HepG2 (cell line): ENCODE results near the gene DIP2C. TPM values are rescaled to one million over a fixed set of nuclear protein-coding genes. Genes with fewer than 3 reads are reported as not detected.

Experiments used
- ATAC-seq: fragments of 200-7000 bp; cut with Tn5 transposase; 3 replicates; pipeline ENCODE4 v1.9.1; 2020; ENCODE audit warnings: mild to moderate bottlenecking, moderate library complexity
- BruUV-seq: library from RNA; stranded (reverse); fragments of 400-500 nt; replicated peaks from 2 replicates; lab custom pipeline; 2021; lab: Mats Ljungman, UMichigan
- CTCF ChIA-PET: fragments of 300-600 bp; formaldehyde crosslinking; extraction: SDS; loops from one replicate; lab custom pipeline; 2021; ENCODE audit warnings: low total read pairs, inconsistent platforms, low intra/inter-chr PET ratio; lab: Yijun Ruan, JAX
- POLR2A ChIA-PET: fragments of 350-600 bp; sonication (Branson Sonifier 250); formaldehyde crosslinking; loops from one replicate; lab custom pipeline; 2020; ENCODE audit warnings: antibody characterized with exemption, inconsistent platforms; lab: Yijun Ruan, JAX
- DNase-seq: peaks from one replicate; pipeline ENCODE4 v3.0.0-alpha.2; 2015; ENCODE audit warnings: low spot score
- FAIRE-seq: peaks from 3 replicates; lab custom pipeline; 2011; peaks lifted over from hg19 to GRCh38; lab: Jason Lieb, UNC
- H2AFZ ChIP-seq: one replicate; pipeline ENCODE4 v1.6.1; 2011; ENCODE audit warnings: low read length, inconsistent platforms
- H3K27ac ChIP-seq: fragments of 300-600 bp; 3 replicates; pipeline ENCODE4 v1.8.0; 2011; ENCODE audit warnings: mixed run types, mild to moderate bottlenecking, mixed read lengths, low read length, inconsistent platforms; ENCODE audit not compliant: insufficient read depth; ENCODE audit errors: extremely low read length
- H3K27me3 ChIP-seq, 2 experiments: fragments of 200-600 bp in 1 of 2; 2 replicates in 1 of 2; 3 replicates in 1 of 2; pipeline versions ENCODE4 v1.6.0 to v1.8.0; 2011; ENCODE audit warnings: low read length in 2 of 2, mild to moderate bottlenecking in 2 of 2, moderate library complexity in 2 of 2, inconsistent platforms in 1 of 2; ENCODE audit not compliant: insufficient read depth in 2 of 2, control insufficient read depth in 1 of 2
- H3K36me3 ChIP-seq, 2 experiments: fragments of 200-600 bp in 1 of 2; replicated peaks in 1 of 2; 2 replicates in 1 of 2; 3 replicates in 1 of 2; pipeline versions ENCODE4 v1.5.1 to v1.8.0; 2011; ENCODE audit warnings: low read length in 2 of 2, inconsistent platforms in 1 of 2; ENCODE audit not compliant: insufficient read depth in 2 of 2, control insufficient read depth in 1 of 2
- H3K4me1 ChIP-seq: 2 replicates; pipeline ENCODE4 v1.5.1; 2012; ENCODE audit warnings: low read length, inconsistent platforms; ENCODE audit not compliant: insufficient read depth
- H3K4me2 ChIP-seq: 2 replicates; pipeline ENCODE4 v1.6.0; 2011; ENCODE audit warnings: low read depth, low read length, inconsistent platforms
- H3K4me3 ChIP-seq, 3 experiments: fragments of 200-600 bp in 1 of 3; sonication (generic), shearing (Covaris generic) in 1 of 3; replicated peaks in 1 of 3; 2 replicates each; pipeline ENCODE4 v1.5.1; 2011 to 2016; ENCODE audit warnings: low read length in 3 of 3, inconsistent platforms in 2 of 3, low read depth in 2 of 3, mild to moderate bottlenecking in 2 of 3, control low read depth in 1 of 3, mixed read lengths in 1 of 3; ENCODE audit not compliant: insufficient read depth in 1 of 3
- H3K79me2 ChIP-seq: one replicate; pipeline ENCODE4 v1.6.1; 2011; ENCODE audit warnings: low read length, inconsistent platforms; ENCODE audit not compliant: insufficient read depth
- H3K9ac ChIP-seq: 2 replicates; pipeline ENCODE4 v1.6.0; 2011; ENCODE audit warnings: mild to moderate bottlenecking, low read depth, low read length, inconsistent platforms; ENCODE audit not compliant: insufficient read depth
- H3K9me3 ChIP-seq: 2 replicates; pipeline ENCODE4 v1.5.1; 2012; ENCODE audit warnings: mild to moderate bottlenecking, low read length
- H4K20me1 ChIP-seq: 2 replicates; pipeline ENCODE4 v1.6.0; 2011; ENCODE audit warnings: inconsistent platforms, mild to moderate bottlenecking, low read length, moderate library complexity; ENCODE audit not compliant: insufficient read depth
- BORCS8-MEF2B ChIP-seq: sonication (generic); formaldehyde crosslinking; IDR thresholded peaks from 2 replicates; pipeline ENCODE4 v1.8.0; 2022; ENCODE audit warnings: mild to moderate bottlenecking, missing genetic modification reagents
- CC2D1A ChIP-seq: sonication (generic); formaldehyde crosslinking; IDR thresholded peaks from 2 replicates; pipeline ENCODE4 v1.8.1; 2023; ENCODE audit warnings: mild to moderate bottlenecking, missing genetic modification reagents
- HES4 ChIP-seq: sonication (generic); formaldehyde crosslinking; IDR thresholded peaks from 2 replicates; pipeline ENCODE4 v1.9.0; 2021; ENCODE audit warnings: mild to moderate bottlenecking, missing genetic modification reagents, borderline replicate concordance
- JUN ChIP-seq: sonication (generic); formaldehyde crosslinking; IDR thresholded peaks from 2 replicates; pipeline ENCODE4 v1.4.0; 2020; ENCODE audit warnings: mild to moderate bottlenecking, missing genetic modification reagents
- KDM1A ChIP-seq: IDR thresholded peaks from 2 replicates; pipeline ENCODE4 v1.6.1; 2016; ENCODE audit warnings: missing compliant biosample characterization
- KLF16 ChIP-seq, 2 experiments: sonication (generic) in 1 of 2; formaldehyde crosslinking in 1 of 2; IDR thresholded peaks; 2 replicates each; pipeline versions ENCODE4 v1.6.1 to v1.8.0; 2016 to 2023; ENCODE audit warnings: missing genetic modification reagents in 2 of 2, missing compliant biosample characterization in 1 of 2
- PTBP1 ChIP-seq: fragments of 200-400 bp; formaldehyde crosslinking; IDR thresholded peaks from 2 replicates; pipeline ENCODE4 v1.6.1; 2018; ENCODE audit warnings: low read length, low read depth; ENCODE audit not compliant: poor library complexity, severe bottlenecking
- RAD21 ChIP-seq: fragments of 450-650 bp; formaldehyde crosslinking; IDR thresholded peaks from 2 replicates; pipeline ENCODE4 v1.5.0; 2020; ENCODE audit warnings: mild to moderate bottlenecking
- RFXAP ChIP-seq: sonication (generic); formaldehyde crosslinking; IDR thresholded peaks from 2 replicates; pipeline ENCODE4 v1.4.0; 2020; ENCODE audit warnings: missing genetic modification reagents, borderline replicate concordance
- SIN3A ChIP-seq: IDR thresholded peaks from 2 replicates; pipeline ENCODE4 v1.6.1; 2011; ENCODE audit warnings: low read depth, mild to moderate bottlenecking, control low read depth, low read length, borderline replicate concordance
- TEAD2 ChIP-seq: sonication (generic); formaldehyde crosslinking; IDR thresholded peaks from 2 replicates; pipeline ENCODE4 v1.9.0; 2021; ENCODE audit warnings: missing genetic modification reagents
- ZFP1 ChIP-seq: IDR thresholded peaks from 2 replicates; pipeline ENCODE4 v1.6.1; 2016
- ZNF354B ChIP-seq: sonication (generic); formaldehyde crosslinking; IDR thresholded peaks from 2 replicates; pipeline ENCODE4 v1.8.0; 2022; ENCODE audit warnings: mild to moderate bottlenecking, missing genetic modification reagents
- ZNF614 ChIP-seq: IDR thresholded peaks from 2 replicates; pipeline ENCODE4 v1.6.1; 2018; ENCODE audit warnings: missing biosample characterization, missing genetic modification reagents, inconsistent platforms, borderline replicate concordance
- ZNF749 ChIP-seq: sonication (generic); formaldehyde crosslinking; IDR thresholded peaks from 2 replicates; pipeline ENCODE4 v1.8.0; 2022; ENCODE audit warnings: mild to moderate bottlenecking, missing genetic modification reagents, moderate library complexity, borderline replicate concordance
- ZSCAN21 ChIP-seq: sonication (generic); formaldehyde crosslinking; IDR thresholded peaks from 2 replicates; pipeline ENCODE4 v1.8.0; 2022; ENCODE audit warnings: mild to moderate bottlenecking, missing genetic modification reagents, moderate library complexity, borderline replicate concordance
- WGBS: methylation state at CpG from one replicate; pipeline ENCODE4 v1.1.6; 2017; ENCODE audit warnings: low lambda C conversion rate; 5-methylcytosine and 5-hydroxymethylcytosine counted together
- in situ Hi-C: cut with HindIII; loops from 2 replicates; pipeline ENCODE4 v1.10.0; 2017; ENCODE audit warnings: low pct_unique_long_range_greater_than_20kb; ENCODE audit not compliant: extremely low pct_ligation_motif_present
- intact Hi-C: fragments of 100-400 bp; cut with micrococcal nuclease; formaldehyde crosslinking; loops from one replicate; pipeline ENCODE4 v1.10.0; 2022; ENCODE audit not compliant: unreplicated experiment
- polyA plus RNA-seq, 8 experiments: library from polyadenylated mRNA; depleted of rRNA in 3 of 8; stranded (reverse) in 7 of 8; unstranded in 1 of 8; fragments of >200 nt; fragmentation: Illumina TruSeq in 4 of 8; extraction: Trizol in 4 of 8; gene quantifications; 2 replicates each; pipeline versions ENCODE4 v1.2.1 to v1.2.3, GENCODE V29; 2011 to 2016; ENCODE audit warnings: low read depth in 4 of 8, missing spikeins in 1 of 8, mixed read lengths in 1 of 8; ENCODE audit not compliant: insufficient read depth in 1 of 8
- total RNA-seq, 5 experiments: library from RNA; depleted of rRNA; stranded (reverse); fragments of >200 nt; fragmentation: Illumina TruSeq; extraction: Trizol; gene quantifications; 2 replicates each; pipeline ENCODE4 v1.2.3, GENCODE V29; 2016; ENCODE audit warnings: low read depth in 1 of 5
- TF ChIP-seq, protein P1 (sequence below): IDR thresholded peaks from 2 replicates; pipeline ENCODE4 v1.6.1; 2016; ENCODE audit warnings: low read depth
- TF ChIP-seq, protein P2 (sequence below): sonication (generic); formaldehyde crosslinking; IDR thresholded peaks from 2 replicates; pipeline ENCODE4 v1.4.0; 2020; ENCODE audit warnings: missing genetic modification reagents, borderline replicate concordance

The DIP2C gene
- total and polyA plus RNA-seq, 2 of the 13 experiments (the other 11 are each of a cell fraction or from before 2014, with no cell fraction given): 2.2 to 2.7 TPM

DNA sequence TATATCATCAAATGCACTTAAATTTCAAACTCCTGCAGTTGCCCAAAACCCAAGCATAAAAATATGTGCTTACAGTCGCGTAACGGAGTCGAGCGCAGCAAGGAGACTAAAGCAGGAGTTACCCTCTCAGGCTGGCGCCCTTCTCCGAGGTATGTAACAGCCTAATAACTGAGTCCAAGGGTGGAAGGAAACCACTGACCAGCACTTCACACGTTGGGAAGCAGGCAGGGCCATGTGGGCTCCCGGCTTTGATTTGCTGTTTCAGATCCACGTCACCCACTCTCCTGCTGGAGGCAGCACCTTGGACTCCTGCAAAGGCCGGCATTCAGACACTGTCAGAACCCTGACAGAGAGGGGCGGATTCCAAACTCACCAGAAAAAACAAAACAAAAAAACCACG, 123.8 kb downstream of the DIP2C start:
- CTCF ChIA-PET: no interaction called here
- no peak for DNase-seq

DNA sequence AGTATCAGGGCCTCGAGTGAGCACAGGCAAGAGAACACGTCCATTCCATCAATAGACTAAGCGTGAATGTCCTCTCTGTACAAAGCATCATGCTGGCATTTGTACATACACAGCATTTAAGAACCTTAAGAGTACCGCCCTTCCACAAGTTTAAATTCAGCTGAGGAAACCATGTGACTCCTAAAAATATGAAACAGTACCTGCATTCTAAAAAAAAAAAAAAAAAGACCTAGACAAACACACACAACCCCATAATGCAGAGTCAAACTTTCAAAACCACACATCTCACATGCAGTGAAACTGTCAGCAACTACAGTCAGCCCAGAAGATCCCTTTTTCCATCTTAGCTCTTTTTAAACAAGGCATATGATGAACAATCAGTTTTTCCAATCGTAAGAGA, 124.3 kb downstream of the DIP2C start:
- intact Hi-C loops: no loop called here
- CTCF ChIA-PET: no interaction called here
- in situ Hi-C loops: no loop called here

More for the DNA sequence above, 123.8 kb downstream of the DIP2C start:
- WGBS: 77% methylated on average over 13 of the region's 13 CpGs
- Histone ChIP-seq H3K9ac (no peak overlapping the region), H3K9me3 (no peaks in the 10 kb centered on the region), H4K20me1 (no peaks in the 10 kb centered on the region), H3K79me2 (no peaks in the 10 kb centered on the region), H3K27me3 (no peaks in the 10 kb centered on the region), H3K27ac (no peak overlapping the region), H3K4me1 (peaks cover 12% of the 10 kb centered on the region), H2AFZ (no peak overlapping the region), H3K4me2 (no peak overlapping the region), H3K4me3 (no peak overlapping the region), H3K36me3 (no peaks in the 10 kb centered on the region)
- FAIRE-seq: no peak
- no TSS peak for BruUV-seq
- in situ Hi-C loops (no loop called here), intact Hi-C loops (no loop called here)
- POLR2A ChIA-PET: no interaction called here
- no peak for ATAC-seq
- no peak for TF ChIP-seq RAD21 (CRISPR knock-in tag)
- TF ChIP-seq RFXAP (CRISPR knock-in tag): no peak
- TF ChIP-seq SIN3A: no peak
- TF ChIP-seq, protein P1, sequence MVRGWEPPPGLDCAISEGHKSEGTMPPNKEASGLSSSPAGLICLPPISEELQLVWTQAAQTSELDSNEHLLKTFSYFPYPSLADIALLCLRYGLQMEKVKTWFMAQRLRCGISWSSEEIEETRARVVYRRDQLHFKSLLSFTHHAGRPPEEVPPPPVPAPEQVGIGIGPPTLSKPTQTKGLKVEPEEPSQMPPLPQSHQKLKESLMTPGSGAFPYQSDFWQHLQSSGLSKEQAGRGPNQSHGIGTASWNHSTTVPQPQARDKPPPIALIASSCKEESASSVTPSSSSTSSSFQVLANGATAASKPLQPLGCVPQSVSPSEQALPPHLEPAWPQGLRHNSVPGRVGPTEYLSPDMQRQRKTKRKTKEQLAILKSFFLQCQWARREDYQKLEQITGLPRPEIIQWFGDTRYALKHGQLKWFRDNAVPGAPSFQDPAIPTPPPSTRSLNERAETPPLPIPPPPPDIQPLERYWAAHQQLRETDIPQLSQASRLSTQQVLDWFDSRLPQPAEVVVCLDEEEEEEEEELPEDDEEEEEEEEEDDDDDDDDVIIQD (CRISPR knock-in tag): no peak

More for the DNA sequence above, 124.3 kb downstream of the DIP2C start:
- Histone ChIP-seq H3K4me2 (no peak overlapping the region), H3K9ac (no peak overlapping the region), H4K20me1 (no peaks in the 10 kb centered on the region), H2AFZ (no peak overlapping the region), H3K36me3 (no peaks in the 10 kb centered on the region), H3K4me3 (no peak overlapping the region), H3K9me3 (no peaks in the 10 kb centered on the region), H3K79me2 (no peaks in the 10 kb centered on the region), H3K27ac (no peak overlapping the region), H3K4me1 (peaks cover 15% of the 10 kb centered on the region), H3K27me3 (no peaks in the 10 kb centered on the region)
- POLR2A ChIA-PET: no interaction called here
- DNase-seq: no peak
- BruUV-seq: no TSS peak
- FAIRE-seq: no peak
- ATAC-seq: no peak
- no peak for TF ChIP-seq KLF16 (CRISPR knock-in tag; IDR thresholded peaks at IDR 0.05)
- TF ChIP-seq HES4 (CRISPR knock-in tag): no peak
- TF ChIP-seq, protein P2, sequence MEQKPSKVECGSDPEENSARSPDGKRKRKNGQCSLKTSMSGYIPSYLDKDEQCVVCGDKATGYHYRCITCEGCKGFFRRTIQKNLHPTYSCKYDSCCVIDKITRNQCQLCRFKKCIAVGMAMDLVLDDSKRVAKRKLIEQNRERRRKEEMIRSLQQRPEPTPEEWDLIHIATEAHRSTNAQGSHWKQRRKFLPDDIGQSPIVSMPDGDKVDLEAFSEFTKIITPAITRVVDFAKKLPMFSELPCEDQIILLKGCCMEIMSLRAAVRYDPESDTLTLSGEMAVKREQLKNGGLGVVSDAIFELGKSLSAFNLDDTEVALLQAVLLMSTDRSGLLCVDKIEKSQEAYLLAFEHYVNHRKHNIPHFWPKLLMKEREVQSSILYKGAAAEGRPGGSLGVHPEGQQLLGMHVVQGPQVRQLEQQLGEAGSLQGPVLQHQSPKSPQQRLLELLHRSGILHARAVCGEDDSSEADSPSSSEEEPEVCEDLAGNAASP (CRISPR knock-in tag): no peak
- no peak for TF ChIP-seq BORCS8-MEF2B
- no peak for TF ChIP-seq TEAD2 (CRISPR knock-in tag)
- no peak for TF ChIP-seq ZSCAN21 (CRISPR knock-in tag)
- TF ChIP-seq ZFP1: no peak
- no peak for TF ChIP-seq ZNF749 (CRISPR knock-in tag)
- no peak for TF ChIP-seq JUN
- no peak for TF ChIP-seq ZNF354B (CRISPR knock-in tag)
- no peak for TF ChIP-seq PTBP1
- no peak for TF ChIP-seq KDM1A (CRISPR knock-in tag)
- TF ChIP-seq ZNF614 (CRISPR knock-in tag): no peak
- TF ChIP-seq CC2D1A (CRISPR knock-in tag): no peak
- 73% methylated on average over 5 of the region's 5 CpGs for WGBS
